ENCODE results near the gene SCGB1D1. TPM values are rescaled to one million over a fixed set of nuclear protein-coding genes. Genes with fewer than 3 reads are reported as not detected.

Gene SCGB1D1
- polyA plus RNA-seq, 1 of the 3 experiments (the other 2 are of a cell fraction) = not detected

DNA sequence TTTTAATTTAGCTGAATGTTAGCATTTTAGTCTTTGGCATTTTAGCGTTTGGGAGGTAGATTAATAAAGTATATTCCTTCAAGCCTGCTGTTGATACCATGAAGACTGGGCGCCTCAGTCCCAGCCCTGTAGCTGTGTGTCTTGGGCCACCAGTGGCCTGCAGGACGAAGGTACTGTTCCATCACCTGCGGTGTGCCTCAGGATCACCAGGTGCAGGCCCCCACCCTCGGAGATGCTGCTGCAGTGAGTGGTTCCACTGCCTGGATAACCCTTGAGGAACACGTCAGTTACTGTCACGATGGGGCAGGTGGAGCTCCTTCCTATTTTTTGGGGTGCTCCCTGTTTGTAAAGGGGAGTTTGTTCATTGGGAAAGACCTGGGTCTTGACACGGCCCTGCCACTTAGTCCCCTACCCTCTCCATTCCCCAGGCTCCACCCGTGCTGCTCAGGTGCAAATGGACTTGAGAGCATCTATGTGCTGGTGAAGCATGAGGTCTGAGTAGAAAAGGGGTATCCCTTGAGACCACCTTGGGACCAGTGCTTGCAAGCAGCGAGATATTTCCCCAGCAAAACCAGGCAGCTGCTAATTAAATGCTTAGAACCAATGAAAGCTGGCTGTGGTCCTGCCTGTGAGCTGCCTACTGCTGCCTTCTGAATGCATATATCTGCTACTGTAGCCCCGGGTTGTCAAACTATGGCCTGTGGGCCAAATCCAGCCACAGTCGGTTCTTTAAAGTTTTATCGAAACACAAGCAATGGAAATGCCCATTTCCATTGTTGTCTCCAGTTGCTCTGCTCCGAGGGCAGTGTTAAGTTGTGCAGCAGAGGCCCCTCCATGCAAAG is 37.5 kb upstream of the SCGB1D1 start:
- POLR2A ChIA-PET = no interaction called here
- Histone ChIP-seq H3K4me1 (ENCODE audit: control insufficient read depth in 1 of 2, insufficient read depth in 2 of 2, low read depth in 1 of 2, low read length in 1 of 2) (no peaks in the 10 kb centered on the region), H3K27me3 (ENCODE audit: insufficient read depth) (no peaks in the 10 kb centered on the region), H3F3A (replicated peaks; ENCODE audit: insufficient read depth) (peaks cover 5% of the 10 kb centered on the region), H3K27ac (ENCODE audit: low read depth in 2 of 2, low read length in 1 of 2) (no peak overlapping the region), H3K36me3 (replicated peaks in 1 of 2; ENCODE audit: control insufficient read depth in 1 of 2, insufficient read depth in 2 of 2, low read length in 1 of 2) (peaks cover 38 to 53% of the 10 kb centered on the region in 2 experiments), H3K79me2 (ENCODE audit: insufficient read depth) (no peaks in the 10 kb centered on the region), H3K9ac (no peak overlapping the region), H3K9me3 (no peaks in the 10 kb centered on the region), H4K20me1 (ENCODE audit: insufficient read depth) (no peaks in the 10 kb centered on the region), H3K9me2 (no peaks in the 10 kb centered on the region), H2AFZ (ENCODE audit: low read depth) (no peak overlapping the region), H3K4me3 (ENCODE audit: low read depth in 2 of 2, low read length in 1 of 2) (no peak overlapping the region), H3K4me2 (no peak overlapping the region)
- DNase-seq = peak; percentile 6
- CTCF ChIA-PET = interaction anchor here (1.6 kb wide), 1 partner anchor 19 kb away, joined by 6 read pairs; no protein-coding TSS in a partner anchor
- TF ChIP-seq, protein P1, sequence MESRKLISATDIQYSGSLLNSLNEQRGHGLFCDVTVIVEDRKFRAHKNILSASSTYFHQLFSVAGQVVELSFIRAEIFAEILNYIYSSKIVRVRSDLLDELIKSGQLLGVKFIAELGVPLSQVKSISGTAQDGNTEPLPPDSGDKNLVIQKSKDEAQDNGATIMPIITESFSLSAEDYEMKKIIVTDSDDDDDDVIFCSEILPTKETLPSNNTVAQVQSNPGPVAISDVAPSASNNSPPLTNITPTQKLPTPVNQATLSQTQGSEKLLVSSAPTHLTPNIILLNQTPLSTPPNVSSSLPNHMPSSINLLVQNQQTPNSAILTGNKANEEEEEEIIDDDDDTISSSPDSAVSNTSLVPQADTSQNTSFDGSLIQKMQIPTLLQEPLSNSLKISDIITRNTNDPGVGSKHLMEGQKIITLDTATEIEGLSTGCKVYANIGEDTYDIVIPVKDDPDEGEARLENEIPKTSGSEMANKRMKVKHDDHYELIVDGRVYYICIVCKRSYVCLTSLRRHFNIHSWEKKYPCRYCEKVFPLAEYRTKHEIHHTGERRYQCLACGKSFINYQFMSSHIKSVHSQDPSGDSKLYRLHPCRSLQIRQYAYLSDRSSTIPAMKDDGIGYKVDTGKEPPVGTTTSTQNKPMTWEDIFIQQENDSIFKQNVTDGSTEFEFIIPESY (IDR thresholded peaks at IDR 0.05; ENCODE audit: borderline replicate concordance, low read depth) = no peak
- TF ChIP-seq, protein P2, sequence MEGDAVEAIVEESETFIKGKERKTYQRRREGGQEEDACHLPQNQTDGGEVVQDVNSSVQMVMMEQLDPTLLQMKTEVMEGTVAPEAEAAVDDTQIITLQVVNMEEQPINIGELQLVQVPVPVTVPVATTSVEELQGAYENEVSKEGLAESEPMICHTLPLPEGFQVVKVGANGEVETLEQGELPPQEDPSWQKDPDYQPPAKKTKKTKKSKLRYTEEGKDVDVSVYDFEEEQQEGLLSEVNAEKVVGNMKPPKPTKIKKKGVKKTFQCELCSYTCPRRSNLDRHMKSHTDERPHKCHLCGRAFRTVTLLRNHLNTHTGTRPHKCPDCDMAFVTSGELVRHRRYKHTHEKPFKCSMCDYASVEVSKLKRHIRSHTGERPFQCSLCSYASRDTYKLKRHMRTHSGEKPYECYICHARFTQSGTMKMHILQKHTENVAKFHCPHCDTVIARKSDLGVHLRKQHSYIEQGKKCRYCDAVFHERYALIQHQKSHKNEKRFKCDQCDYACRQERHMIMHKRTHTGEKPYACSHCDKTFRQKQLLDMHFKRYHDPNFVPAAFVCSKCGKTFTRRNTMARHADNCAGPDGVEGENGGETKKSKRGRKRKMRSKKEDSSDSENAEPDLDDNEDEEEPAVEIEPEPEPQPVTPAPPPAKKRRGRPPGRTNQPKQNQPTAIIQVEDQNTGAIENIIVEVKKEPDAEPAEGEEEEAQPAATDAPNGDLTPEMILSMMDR (IDR thresholded peaks at IDR 0.05) = no peak
- 98% methylated on average over 14 of the region's 14 CpGs for WGBS (ENCODE audit: low lambda C conversion rate)

DNA sequence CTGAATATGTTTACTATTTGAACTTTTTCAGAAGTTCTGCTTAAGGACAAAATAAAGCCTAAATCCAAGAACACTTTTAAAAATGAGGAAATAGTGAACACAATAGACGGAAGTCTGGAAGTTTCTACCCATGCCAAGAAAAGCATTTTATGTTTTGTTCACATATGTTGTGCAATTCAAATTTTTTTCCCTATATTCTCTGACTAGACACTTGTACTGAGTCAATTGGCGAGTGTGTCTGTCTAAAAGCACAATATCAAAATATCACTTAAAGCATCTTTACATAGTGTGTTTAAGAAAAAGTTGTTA is 37.0 kb upstream of the SCGB1D1 start:
- ChIA-PET CTCF (interaction anchor here (1.2 to 1.3 kb wide), 2 partner anchors 19 to 71 kb away, joined by 3 to 4 read pairs; no protein-coding TSS in a partner anchor), POLR2A (no interaction called here)
- H3F3A ChIP-seq (replicated peaks; ENCODE audit: insufficient read depth) = peaks cover 5% of the 10 kb centered on the region
- H3K79me2 ChIP-seq (ENCODE audit: insufficient read depth) = no peaks in the 10 kb centered on the region
- WGBS (ENCODE audit: low lambda C conversion rate) = 93% methylated on average over 2 of the region's 2 CpGs
- no peaks in the 10 kb centered on the region for H3K9me2 ChIP-seq
- no peak for TF ChIP-seq GATA2 (CRISPR knock-in tag; IDR thresholded peaks at IDR 0.05)
- DNase-seq = no peak
- H2AFZ ChIP-seq (ENCODE audit: low read depth) = no peak overlapping the region
- no peaks in the 10 kb centered on the region for H4K20me1 ChIP-seq (ENCODE audit: insufficient read depth)
- no peaks in the 10 kb centered on the region for H3K4me1 ChIP-seq (ENCODE audit: control insufficient read depth in 1 of 2, insufficient read depth in 2 of 2, low read depth in 1 of 2, low read length in 1 of 2)
- H3K36me3 ChIP-seq (replicated peaks in 1 of 2; ENCODE audit: control insufficient read depth in 1 of 2, insufficient read depth in 2 of 2, low read length in 1 of 2) = peaks cover 34 to 47% of the 10 kb centered on the region in 2 experiments
- H3K4me2 ChIP-seq = no peak overlapping the region
- no peak overlapping the region for H3K4me3 ChIP-seq (ENCODE audit: low read depth in 2 of 2, low read length in 1 of 2)
- no peaks in the 10 kb centered on the region for H3K9me3 ChIP-seq
- H3K27me3 ChIP-seq (ENCODE audit: insufficient read depth) = no peaks in the 10 kb centered on the region
- no peak overlapping the region for H3K27ac ChIP-seq (ENCODE audit: low read depth in 2 of 2, low read length in 1 of 2)
- no peak overlapping the region for H3K9ac ChIP-seq

DNA sequence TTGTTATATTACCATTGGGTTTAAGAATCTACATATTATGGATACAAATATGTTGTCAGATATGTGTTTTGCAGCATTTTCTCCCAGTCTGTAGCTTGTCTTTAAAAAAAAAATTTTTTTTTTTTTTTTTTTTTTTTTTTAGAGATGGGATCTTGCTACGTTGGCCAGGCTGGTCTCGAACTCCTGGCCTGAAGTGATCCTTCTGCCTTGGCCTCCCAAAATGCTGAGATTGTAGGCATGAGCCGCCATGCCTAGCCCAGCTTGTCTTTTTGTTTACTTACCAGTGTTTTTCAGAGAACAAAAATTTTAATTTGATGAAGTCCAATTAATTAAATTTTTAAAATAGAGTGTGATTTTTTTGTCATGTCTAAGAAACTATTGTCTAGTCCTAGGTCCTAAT is 36.4 kb upstream of the SCGB1D1 start:
- Histone ChIP-seq H3K9me3 (no peaks in the 10 kb centered on the region), H3K27ac (ENCODE audit: low read depth in 2 of 2, low read length in 1 of 2) (no peak overlapping the region), H2AFZ (ENCODE audit: low read depth) (no peak overlapping the region), H3K9me2 (no peaks in the 10 kb centered on the region), H3K9ac (no peak overlapping the region), H3K4me1 (ENCODE audit: control insufficient read depth in 1 of 2, insufficient read depth in 2 of 2, low read depth in 1 of 2, low read length in 1 of 2) (no peaks in the 10 kb centered on the region), H3K79me2 (ENCODE audit: insufficient read depth) (no peaks in the 10 kb centered on the region), H4K20me1 (ENCODE audit: insufficient read depth) (no peaks in the 10 kb centered on the region), H3K4me3 (ENCODE audit: low read depth in 2 of 2, low read length in 1 of 2) (no peak overlapping the region), H3F3A (replicated peaks; ENCODE audit: insufficient read depth) (peaks cover 5% of the 10 kb centered on the region), H3K27me3 (ENCODE audit: insufficient read depth) (no peaks in the 10 kb centered on the region), H3K4me2 (no peak overlapping the region), H3K36me3 (replicated peaks in 1 of 2; ENCODE audit: control insufficient read depth in 1 of 2, insufficient read depth in 2 of 2, low read length in 1 of 2) (peaks cover 32 to 41% of the 10 kb centered on the region in 2 experiments)
- POLR2A ChIA-PET = no interaction called here
- CTCF ChIA-PET = interaction anchor here (1.2 to 1.9 kb wide), 3 partner anchors 10 to 71 kb away, joined by 3 to 4 read pairs (median 4); no protein-coding TSS in a partner anchor
- DNase-seq = no peak
- WGBS (ENCODE audit: low lambda C conversion rate) = 83% methylated on average over 3 of the region's 3 CpGs
- TF ChIP-seq, protein P3, sequence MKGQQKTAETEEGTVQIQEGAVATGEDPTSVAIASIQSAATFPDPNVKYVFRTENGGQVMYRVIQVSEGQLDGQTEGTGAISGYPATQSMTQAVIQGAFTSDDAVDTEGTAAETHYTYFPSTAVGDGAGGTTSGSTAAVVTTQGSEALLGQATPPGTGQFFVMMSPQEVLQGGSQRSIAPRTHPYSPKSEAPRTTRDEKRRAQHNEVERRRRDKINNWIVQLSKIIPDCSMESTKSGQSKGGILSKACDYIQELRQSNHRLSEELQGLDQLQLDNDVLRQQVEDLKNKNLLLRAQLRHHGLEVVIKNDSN (IDR thresholded peaks at IDR 0.05; ENCODE audit: borderline replicate concordance, low read depth) = no peak
- TF ChIP-seq YY1 (IDR thresholded peaks at IDR 0.05; ENCODE audit: low read depth) = no peak
- TF ChIP-seq FOSL2 (IDR thresholded peaks at IDR 0.05; ENCODE audit: borderline replicate concordance, low read depth) = no peak
- TF ChIP-seq, protein P2 (IDR thresholded peaks at IDR 0.05) = no peak
- TF ChIP-seq, protein P4, sequence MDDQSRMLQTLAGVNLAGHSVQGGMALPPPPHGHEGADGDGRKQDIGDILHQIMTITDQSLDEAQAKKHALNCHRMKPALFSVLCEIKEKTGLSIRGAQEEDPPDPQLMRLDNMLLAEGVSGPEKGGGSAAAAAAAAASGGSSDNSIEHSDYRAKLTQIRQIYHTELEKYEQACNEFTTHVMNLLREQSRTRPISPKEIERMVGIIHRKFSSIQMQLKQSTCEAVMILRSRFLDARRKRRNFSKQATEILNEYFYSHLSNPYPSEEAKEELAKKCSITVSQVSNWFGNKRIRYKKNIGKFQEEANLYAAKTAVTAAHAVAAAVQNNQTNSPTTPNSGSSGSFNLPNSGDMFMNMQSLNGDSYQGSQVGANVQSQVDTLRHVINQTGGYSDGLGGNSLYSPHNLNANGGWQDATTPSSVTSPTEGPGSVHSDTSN (IDR thresholded peaks at IDR 0.05) = no peak
- no peak for TF ChIP-seq MEF2A (IDR thresholded peaks at IDR 0.05; ENCODE audit: borderline replicate concordance, low read depth)
- no peak for TF ChIP-seq FOXJ3 (CRISPR knock-in tag; IDR thresholded peaks at IDR 0.05)
- no peak for TF ChIP-seq NFIC (IDR thresholded peaks at IDR 0.05; ENCODE audit: borderline replicate concordance)
- no peak for TF ChIP-seq TAF1 (IDR thresholded peaks at IDR 0.05; ENCODE audit: borderline replicate concordance, low read depth, low read length)
